Activated CD8-positive, alpha-beta T cell treated with anti-CD3 and anti-CD28 coated beads for 36 hours (primary cell): ENCODE results near the gene WNT7B. TPM values are rescaled to one million over a fixed set of nuclear protein-coding genes. Genes with fewer than 3 reads are reported as not detected.

Experiments used
- ATAC-seq: fragments of 200-7000 bp; cut with Tn5 transposase; one replicate; pipeline ENCODE4 v1.10.0; 2021; ENCODE audit warnings: mild to moderate bottlenecking, moderate library complexity
- CTCF ChIA-PET: fragments of 350-600 bp; sonication (Branson Sonifier 250); formaldehyde crosslinking; loops from one replicate; lab custom pipeline; 2021; ENCODE audit warnings: antibody characterized with exemption; lab: Charles Lee
- POLR2A ChIA-PET: fragments of 350-600 bp; sonication (Branson Sonifier 250); formaldehyde crosslinking; loops from one replicate; lab custom pipeline; 2021; ENCODE audit warnings: antibody characterized with exemption; lab: Charles Lee
- DNase-seq: peaks from one replicate; pipeline ENCODE4 v3.0.0-alpha.2; 2020
- H3K27ac Mint-ChIP-seq: one replicate; pipeline ENCODE4 v1.8.0; 2021; ENCODE audit warnings: mild to moderate bottlenecking, mixed read lengths
- H3K27me3 Mint-ChIP-seq: one replicate; pipeline ENCODE4 v1.8.0; 2021; ENCODE audit warnings: mixed read lengths
- H3K36me3 Mint-ChIP-seq: one replicate; pipeline ENCODE4 v1.8.0; 2021; ENCODE audit warnings: low read depth, mixed read lengths
- H3K4me1 Mint-ChIP-seq: one replicate; pipeline ENCODE4 v1.8.0; 2021; ENCODE audit warnings: low read depth, mixed read lengths
- H3K4me3 Mint-ChIP-seq: one replicate; pipeline ENCODE4 v1.8.0; 2021; ENCODE audit warnings: mild to moderate bottlenecking, moderate library complexity, mixed read lengths
- H3K9me3 Mint-ChIP-seq: one replicate; pipeline ENCODE4 v1.8.0; 2021; ENCODE audit warnings: mixed read lengths
- CTCF ChIP-seq: fragments of 200-600 bp; IDR thresholded peaks from one replicate; pipeline ENCODE4 v1.8.0; 2022; ENCODE audit warnings: antibody characterized with exemption, mild to moderate bottlenecking
- intact Hi-C: fragments of 100-400 bp; cut with micrococcal nuclease; formaldehyde crosslinking; loops from one replicate; pipeline ENCODE4 v1.10.0; 2022
- total RNA-seq, 2 experiments: library from RNA; stranded (reverse); gene quantifications; one replicate each; pipeline ENCODE4 v1.2.3, GENCODE V29; 2021

Gene WNT7B
- total RNA-seq, 2 experiments from 2014 or later, result not detected

DNA sequence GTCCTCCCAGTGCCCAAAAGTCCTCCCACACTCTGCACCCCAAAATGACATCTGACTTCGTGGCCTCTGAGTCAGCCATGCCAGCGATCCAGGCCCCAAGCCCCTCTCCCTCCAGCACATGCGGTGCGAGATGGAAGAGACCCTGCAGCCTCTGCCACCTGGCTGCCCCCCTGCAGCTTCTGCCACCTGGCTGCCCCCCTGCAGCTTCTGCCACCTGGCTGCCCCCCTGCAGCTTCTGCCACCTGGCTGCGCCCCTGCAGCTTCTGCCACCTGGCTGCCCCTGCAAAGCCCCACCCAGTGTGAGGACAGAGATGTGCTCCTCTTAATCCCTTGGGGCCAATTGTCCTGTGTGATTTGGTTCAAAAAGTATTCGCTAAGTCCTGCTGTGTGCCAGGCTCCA, 68.0 kb downstream of the WNT7B start:
- H3K27ac Mint-ChIP-seq, result no peak overlapping the region
- TF ChIP-seq CTCF, result no peak
- ATAC-seq, result no peak

GRCh38 chr22:45907996-45908395, 69.0 kb downstream of the WNT7B start:
- POLR2A ChIA-PET, result no interaction called here
- TF ChIP-seq CTCF, result no peak
- H3K27ac Mint-ChIP-seq, result no peak overlapping the region
- no peaks in the 10 kb centered on the region for H3K9me3 Mint-ChIP-seq
- H3K4me1 Mint-ChIP-seq, result no peaks in the 10 kb centered on the region
- peaks cover 7% of the 10 kb centered on the region for H3K27me3 Mint-ChIP-seq
- H3K4me3 Mint-ChIP-seq, result no peak overlapping the region
- CTCF ChIA-PET, result no interaction called here
- H3K36me3 Mint-ChIP-seq, result no peaks in the 10 kb centered on the region
- DNase-seq (no peak), ATAC-seq (no peak)
- intact Hi-C loops, result no loop called here

More for the DNA sequence above, 68.0 kb downstream of the WNT7B start:
- CTCF ChIA-PET, result no interaction called here
- POLR2A ChIA-PET, result no interaction called here
- intact Hi-C loops, result no loop called here
- H3K4me1 Mint-ChIP-seq, result no peaks in the 10 kb centered on the region
- peaks cover 9% of the 10 kb centered on the region for H3K27me3 Mint-ChIP-seq
- H3K4me3 Mint-ChIP-seq, result no peak overlapping the region
- no peaks in the 10 kb centered on the region for H3K36me3 Mint-ChIP-seq
- DNase-seq, result no peak
- H3K9me3 Mint-ChIP-seq, result peaks cover 1% of the 10 kb centered on the region

DNA sequence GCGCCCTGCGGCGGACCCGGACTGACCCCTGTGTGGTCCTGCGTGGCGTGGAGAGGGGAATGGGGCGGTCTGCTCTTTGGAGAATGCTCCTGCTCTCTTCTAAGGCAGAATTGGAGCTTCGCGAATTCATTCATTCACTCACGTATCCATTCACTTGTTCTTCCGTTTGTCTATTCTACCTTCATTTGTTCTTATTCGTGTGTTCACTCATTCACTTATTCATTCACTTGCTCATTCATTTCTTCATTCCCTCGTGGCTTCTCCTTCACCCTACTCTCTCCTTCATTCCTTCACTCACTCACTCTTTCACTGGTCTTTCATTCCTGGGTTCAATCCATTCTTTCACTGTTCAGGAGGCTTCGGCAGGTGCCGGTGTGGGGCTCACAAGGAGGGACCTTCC, 69.6 kb downstream of the WNT7B start:
- CTCF ChIA-PET, result no interaction called here
- no peak overlapping the region for H3K27ac Mint-ChIP-seq
- intact Hi-C loops, result no loop called here
- no peaks in the 10 kb centered on the region for H3K36me3 Mint-ChIP-seq
- H3K4me3 Mint-ChIP-seq, result no peak overlapping the region
- no peak for TF ChIP-seq CTCF
- peaks cover 11% of the 10 kb centered on the region for H3K27me3 Mint-ChIP-seq
- no peaks in the 10 kb centered on the region for H3K9me3 Mint-ChIP-seq
- DNase-seq (no peak), ATAC-seq (no peak)
- POLR2A ChIA-PET, result no interaction called here
- H3K4me1 Mint-ChIP-seq, result no peaks in the 10 kb centered on the region

GRCh38 chr22:45906946-45907345, 70.0 kb downstream of the WNT7B start:
- POLR2A ChIA-PET, result no interaction called here
- Mint-ChIP-seq H3K36me3 (no peaks in the 10 kb centered on the region), H3K9me3 (no peaks in the 10 kb centered on the region), H3K4me3 (no peak overlapping the region), H3K27me3 (peaks cover 11% of the 10 kb centered on the region), H3K27ac (no peak overlapping the region), H3K4me1 (no peaks in the 10 kb centered on the region)
- DNase-seq, result no peak
- CTCF ChIA-PET, result no interaction called here
- no peak for TF ChIP-seq CTCF
- no peak for ATAC-seq
- intact Hi-C loops, result no loop called here

DNA sequence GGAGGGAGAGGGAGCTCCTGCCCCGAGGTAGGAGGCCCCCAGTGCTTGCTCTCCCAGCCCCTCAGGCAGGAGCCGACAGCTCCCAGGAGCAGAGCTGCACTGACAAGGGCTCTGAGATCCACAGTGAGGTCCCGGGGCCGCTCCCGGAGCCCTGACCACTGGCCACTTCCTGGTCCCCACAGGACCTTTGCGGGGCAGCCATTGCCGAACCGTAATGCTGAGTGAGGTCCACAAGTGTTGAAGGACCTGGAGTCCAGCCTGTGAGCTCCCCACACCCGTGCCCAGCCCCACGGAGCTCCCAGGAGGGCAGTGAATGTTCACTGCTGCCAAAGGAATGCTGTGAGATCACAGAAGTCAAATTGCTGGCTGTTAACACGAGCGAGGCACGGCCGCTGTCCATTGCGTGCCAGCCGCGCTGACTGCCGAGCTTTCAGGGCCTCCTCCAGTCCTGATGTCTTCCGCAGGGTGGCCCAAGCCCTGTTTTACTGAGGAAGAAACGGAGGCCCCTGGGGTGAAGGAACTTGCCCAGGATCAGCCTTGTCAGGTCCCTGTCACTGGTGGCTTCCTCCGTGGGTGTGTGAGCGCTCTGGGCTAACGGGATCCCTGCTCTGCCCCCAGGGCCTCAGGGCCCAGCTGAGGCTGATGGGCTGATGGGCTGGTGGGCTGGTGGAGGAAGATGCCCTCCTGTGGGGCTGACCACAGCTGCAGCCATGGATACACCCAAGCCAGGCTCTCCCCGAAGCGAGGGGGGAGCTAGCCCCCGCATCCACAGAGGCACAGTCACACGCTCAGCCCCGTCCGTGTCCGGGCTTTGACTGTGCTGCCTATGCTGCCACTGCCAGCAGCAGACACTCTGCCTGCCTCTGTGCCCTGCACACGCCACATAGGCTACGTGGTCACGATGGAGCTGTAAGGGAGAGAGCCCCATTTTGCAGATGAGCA, 70.8 kb downstream of the WNT7B start:
- intact Hi-C loops, result no loop called here
- ChIA-PET POLR2A (no interaction called here), CTCF (no interaction called here)
- no peaks in the 10 kb centered on the region for H3K36me3 Mint-ChIP-seq
- H3K9me3 Mint-ChIP-seq, result no peaks in the 10 kb centered on the region
- ATAC-seq (no peak), DNase-seq (no peak)
- no peak overlapping the region for H3K4me3 Mint-ChIP-seq
- peaks cover 11% of the 10 kb centered on the region for H3K27me3 Mint-ChIP-seq
- no peak for TF ChIP-seq CTCF
- H3K27ac Mint-ChIP-seq, result no peak overlapping the region
- H3K4me1 Mint-ChIP-seq, result no peaks in the 10 kb centered on the region
